Liver (tissue), 9 donors: ENCODE measurements around the gene FRMD4B. TPM values are rescaled to one million over a fixed set of nuclear protein-coding genes. Genes with fewer than 3 reads are reported as not detected.
"Not testable (repeated sequence)": the region's sequence is repeated elsewhere in the genome, so short reads cannot be mapped to it uniquely, and the experiment has no call there.

Source experiments
- DNase-seq: peaks from one replicate; pipeline ENCODE4 v3.0.0-alpha.2; 2017; ENCODE audit warnings: low spot score
- H3K27ac ChIP-seq, 2 donors: one replicate each; pipeline ENCODE4 v1.7.0; 2013; ENCODE audit warnings: inconsistent platforms in 2 of 2, low read length in 2 of 2, control low read depth in 1 of 2, low read depth in 1 of 2, mild to moderate bottlenecking in 1 of 2
- H3K27me3 ChIP-seq, 4 donors: one replicate each; pipeline versions ENCODE4 v1.6.1 to v1.7.0; 2013; ENCODE audit warnings: low read length in 3 of 4, inconsistent platforms in 1 of 4, mild to moderate bottlenecking in 1 of 4, moderate library complexity in 1 of 4; ENCODE audit not compliant: control insufficient read depth in 4 of 4, insufficient read depth in 4 of 4
- H3K36me3 ChIP-seq, 4 donors: one replicate each; pipeline versions ENCODE4 v1.6.1 to v1.7.0; 2013; ENCODE audit warnings: low read length in 3 of 4, mild to moderate bottlenecking in 3 of 4, low read depth in 1 of 4, moderate library complexity in 1 of 4; ENCODE audit not compliant: control insufficient read depth in 4 of 4, insufficient read depth in 3 of 4
- H3K4me1 ChIP-seq, 4 donors: one replicate each; pipeline versions ENCODE4 v1.6.1 to v1.7.0; 2013; ENCODE audit warnings: low read length in 3 of 4, mild to moderate bottlenecking in 3 of 4, moderate library complexity in 1 of 4; ENCODE audit not compliant: control insufficient read depth in 4 of 4, insufficient read depth in 4 of 4
- H3K4me3 ChIP-seq, 3 donors: one replicate each; pipeline versions ENCODE4 v1.6.1 to v1.7.0; 2013; ENCODE audit warnings: low read length in 3 of 3, control low read depth in 1 of 3, low read depth in 1 of 3, mild to moderate bottlenecking in 1 of 3
- H3K9ac ChIP-seq, 2 donors: one replicate each; pipeline ENCODE4 v1.7.0; 2013; ENCODE audit warnings: low read length in 2 of 2, mild to moderate bottlenecking in 2 of 2, moderate library complexity in 2 of 2, control low read depth in 1 of 2, low read depth in 1 of 2
- H3K9me3 ChIP-seq, 4 donors: one replicate each; pipeline versions ENCODE4 v1.6.1 to v1.7.0; 2013; ENCODE audit warnings: low read length in 3 of 4; ENCODE audit not compliant: control insufficient read depth in 4 of 4
- EGR1 ChIP-seq, 2 donors: IDR thresholded peaks; 2 replicates each; pipeline ENCODE4 v1.6.1; 2016 to 2018; ENCODE audit warnings: antibody characterized with exemption in 2 of 2, low read depth in 2 of 2
- JUND ChIP-seq, 2 donors: IDR thresholded peaks; 2 replicates each; pipeline ENCODE4 v1.6.1; 2016; ENCODE audit warnings: antibody characterized with exemption in 2 of 2
- NR2F2 ChIP-seq: IDR thresholded peaks from 2 replicates; pipeline ENCODE4 v1.6.1; 2016; ENCODE audit warnings: antibody characterized with exemption
- RAD21 ChIP-seq, 2 donors: IDR thresholded peaks; 2 replicates each; pipeline ENCODE4 v1.6.1; 2016; ENCODE audit warnings: antibody characterized with exemption in 2 of 2, mild to moderate bottlenecking in 2 of 2
- REST ChIP-seq: IDR thresholded peaks from 2 replicates; pipeline ENCODE4 v1.6.1; 2016; ENCODE audit warnings: antibody characterized with exemption, mild to moderate bottlenecking
- RXRA ChIP-seq, 2 donors: IDR thresholded peaks; 2 replicates each; pipeline ENCODE4 v1.6.1; 2017 to 2018; ENCODE audit warnings: antibody characterized with exemption in 2 of 2, mild to moderate bottlenecking in 1 of 2
- TAF1 ChIP-seq: conservative IDR thresholded peaks from 2 replicates; pipeline ENCODE4 v1.6.1; 2016; ENCODE audit warnings: antibody characterized with exemption, mild to moderate bottlenecking
- YY1 ChIP-seq: IDR thresholded peaks from 2 replicates; pipeline ENCODE4 v1.6.1; 2016; ENCODE audit warnings: antibody characterized with exemption, mild to moderate bottlenecking
- WGBS: extraction: QIAGEN DNeasy Blood & Tissue Kit; methylation state at CpG from one replicate; pipeline ENCODE4 v1.1.7; 2013; 5-methylcytosine and 5-hydroxymethylcytosine counted together
- polyA plus RNA-seq, 2 donors: library from polyadenylated mRNA; stranded (reverse) in 1 of 2; unstranded in 1 of 2; fragments of 200-250 nt in 1 of 2; fragments of >200 nt in 1 of 2; fragmentation: Nextera tagmentation in 1 of 2; extraction: Ambion mirVana in 1 of 2; gene quantifications; one replicate each; pipeline versions ENCODE4 v1.2.1 to v1.2.3, GENCODE V29; 2013 to 2015
- total RNA-seq, 2 donors: library from RNA; depleted of rRNA; stranded (reverse); fragments of >200 nt; gene quantifications; one replicate each; pipeline ENCODE4 v1.2.3, GENCODE V29; 2014
- TF ChIP-seq, protein P1 (sequence below): fragments of 150-350 bp; IDR thresholded peaks from 2 replicates; pipeline ENCODE4 v1.5.1; 2017; ENCODE audit warnings: improper control_type of control experiment, low read depth, low read length; ENCODE audit not compliant: missing input control
- donor health status: healthy.
- donor health status: healthy.
- donor health status: healthy.
- donor health status: healthy.
- donor health status: healthy.

Gene FRMD4B
- total and polyA plus RNA-seq, 4 donors = 7.3 to 22.6 (median 15.0) TPM

- no peak for DNase-seq
- H3K4me1 ChIP-seq = peaks cover 0 to 5% (median 1%) of the 10 kb centered on the region in 4 donors
- no peak overlapping the region for H3K27ac ChIP-seq
Measured at GRCh38 chr3:69324362-69325025, 61.4 kb downstream of the FRMD4B start.

DNA sequence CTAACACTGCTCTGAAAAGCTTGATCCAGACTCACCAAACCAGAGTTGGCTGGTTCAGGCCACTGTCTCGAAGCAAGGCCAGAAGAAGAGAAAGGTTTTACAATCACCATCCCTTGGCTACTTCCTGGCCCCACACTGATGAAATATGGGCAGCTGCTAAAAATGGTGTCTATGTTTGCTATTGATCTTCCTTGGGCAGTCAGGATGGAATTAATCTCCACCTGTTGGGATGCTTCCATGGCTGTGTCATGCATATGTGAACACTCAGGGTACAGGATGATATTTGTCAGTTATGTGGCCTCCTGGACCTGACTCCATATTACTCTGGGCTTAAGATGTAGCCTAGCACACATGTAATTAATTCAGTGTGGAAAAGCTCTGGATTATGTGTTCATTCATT, 61.9 kb downstream of the FRMD4B start:
- DNase-seq = no peak
- Histone ChIP-seq H3K27me3 (no peaks in the 10 kb centered on the region), H3K36me3 (no peaks in the 10 kb centered on the region), H3K9ac (no peak overlapping the region), H3K4me1 (peaks cover 0 to 5% (median 1%) of the 10 kb centered on the region in 4 donors), H3K4me3 (no peak overlapping the region), H3K27ac (no peak overlapping the region), H3K9me3 (no peaks in the 10 kb centered on the region)
- TF ChIP-seq REST (no peak), TAF1 (no peak), YY1 (no peak), JUND (IDR thresholded peaks at IDR 0.05) (no peak), RAD21 (IDR thresholded peaks at IDR 0.05) (no peak)
- TF ChIP-seq, protein P1, sequence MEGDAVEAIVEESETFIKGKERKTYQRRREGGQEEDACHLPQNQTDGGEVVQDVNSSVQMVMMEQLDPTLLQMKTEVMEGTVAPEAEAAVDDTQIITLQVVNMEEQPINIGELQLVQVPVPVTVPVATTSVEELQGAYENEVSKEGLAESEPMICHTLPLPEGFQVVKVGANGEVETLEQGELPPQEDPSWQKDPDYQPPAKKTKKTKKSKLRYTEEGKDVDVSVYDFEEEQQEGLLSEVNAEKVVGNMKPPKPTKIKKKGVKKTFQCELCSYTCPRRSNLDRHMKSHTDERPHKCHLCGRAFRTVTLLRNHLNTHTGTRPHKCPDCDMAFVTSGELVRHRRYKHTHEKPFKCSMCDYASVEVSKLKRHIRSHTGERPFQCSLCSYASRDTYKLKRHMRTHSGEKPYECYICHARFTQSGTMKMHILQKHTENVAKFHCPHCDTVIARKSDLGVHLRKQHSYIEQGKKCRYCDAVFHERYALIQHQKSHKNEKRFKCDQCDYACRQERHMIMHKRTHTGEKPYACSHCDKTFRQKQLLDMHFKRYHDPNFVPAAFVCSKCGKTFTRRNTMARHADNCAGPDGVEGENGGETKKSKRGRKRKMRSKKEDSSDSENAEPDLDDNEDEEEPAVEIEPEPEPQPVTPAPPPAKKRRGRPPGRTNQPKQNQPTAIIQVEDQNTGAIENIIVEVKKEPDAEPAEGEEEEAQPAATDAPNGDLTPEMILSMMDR = no peak
- WGBS = 85% methylated on average over 1 of the region's 1 CpG

More at GRCh38 chr3:69324362-69325025, 61.4 kb downstream of the FRMD4B start:
- H3K9me3 ChIP-seq = no peaks in the 10 kb centered on the region
- TF ChIP-seq RXRA (IDR thresholded peaks at IDR 0.05) (no peak), NR2F2 (no peak), EGR1 (IDR thresholded peaks at IDR 0.05; ENCODE audit: low read depth in 2 of 2) (no peak), RAD21 (IDR thresholded peaks at IDR 0.05) (peak; percentile 27 to 61), TAF1 (no peak)
- 78% methylated on average over 7 of the region's 7 CpGs for WGBS
- H3K9ac ChIP-seq = no peak overlapping the region
- H3K27me3 ChIP-seq = no peaks in the 10 kb centered on the region
- no peaks in the 10 kb centered on the region for H3K36me3 ChIP-seq
- H3K4me3 ChIP-seq = no peak overlapping the region

- 75% methylated on average over 4 of the region's 4 CpGs for WGBS
- H3K4me1 ChIP-seq, H3K27me3 ChIP-seq, H3K9me3 ChIP-seq, DNase-seq, H3K36me3 ChIP-seq, H3K27ac ChIP-seq, H3K9ac ChIP-seq, H3K4me3 ChIP-seq: not testable (repeated sequence)
Measured at GRCh38 chr3:69322512-69322911, 63.4 kb downstream of the FRMD4B start.
